Measurements from ENCODE around the gene ADGRG6.
"Not testable (repeated sequence)": the region's sequence is repeated elsewhere in the genome, so short reads cannot be mapped to it uniquely, and the experiment has no call there.

Gene ADGRG6

DNA sequence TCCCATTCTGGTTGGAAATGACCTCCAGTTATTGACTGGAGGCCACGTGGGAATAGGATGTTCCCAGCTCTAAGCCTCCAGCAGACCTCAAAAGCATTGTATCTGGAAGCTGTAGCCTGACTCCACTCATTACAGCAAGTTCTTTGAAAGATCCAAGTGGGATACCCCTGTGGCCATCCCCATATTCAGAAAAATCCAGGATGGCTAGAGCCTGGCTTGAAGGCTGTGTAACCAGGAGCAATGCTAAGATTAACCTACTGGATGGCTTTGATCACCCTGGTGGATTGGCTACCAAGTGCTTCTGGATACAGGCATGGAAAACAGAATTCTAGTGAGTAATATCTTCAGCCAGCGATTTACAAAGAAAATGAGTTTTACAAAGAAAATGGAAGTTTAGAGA, 151.2 kb downstream of the ADGRG6 start:
- no peak for DNase-seq

GRCh38 chr6:142454196-142454595, 152.4 kb downstream of the ADGRG6 start:
- not testable (repeated sequence) for DNase-seq

- DNase-seq = not testable (repeated sequence)
Observed at GRCh38 chr6:142454848-142455247, 153.0 kb downstream of the ADGRG6 start.

DNA sequence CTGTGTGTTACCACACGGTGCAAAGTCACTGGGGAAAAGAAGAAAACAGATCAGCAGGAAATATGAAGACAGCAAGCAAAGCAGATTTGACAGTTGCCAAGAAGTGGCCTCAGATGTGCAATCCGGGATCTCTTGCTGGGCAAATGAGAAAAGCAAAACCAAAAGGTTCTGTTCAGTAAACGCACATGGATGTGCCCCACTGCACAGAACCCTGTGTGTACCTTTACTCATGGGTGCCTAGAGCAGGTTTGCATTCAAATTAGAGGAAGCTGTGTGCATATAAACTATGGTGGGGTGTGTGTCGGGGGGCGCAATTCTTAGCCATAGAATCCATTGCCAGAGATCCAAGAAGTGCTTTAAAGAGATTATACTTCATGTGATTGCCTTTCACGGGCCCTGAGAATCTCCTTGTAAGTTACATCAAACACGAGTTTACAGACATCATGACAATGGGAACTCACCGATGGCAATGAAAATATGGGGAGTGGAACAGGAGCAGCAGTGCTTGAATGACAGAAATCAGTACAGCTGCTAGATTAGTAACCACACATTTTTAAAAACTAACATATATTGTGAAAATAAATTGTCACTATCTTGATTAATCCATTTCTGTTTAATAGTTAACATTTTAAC, 154.3 kb downstream of the ADGRG6 start:
- DNase-seq = no peak

GRCh38 chr6:142457638-142458406, 156.0 kb downstream of the ADGRG6 start:
- DNase-seq = no peak

DNA sequence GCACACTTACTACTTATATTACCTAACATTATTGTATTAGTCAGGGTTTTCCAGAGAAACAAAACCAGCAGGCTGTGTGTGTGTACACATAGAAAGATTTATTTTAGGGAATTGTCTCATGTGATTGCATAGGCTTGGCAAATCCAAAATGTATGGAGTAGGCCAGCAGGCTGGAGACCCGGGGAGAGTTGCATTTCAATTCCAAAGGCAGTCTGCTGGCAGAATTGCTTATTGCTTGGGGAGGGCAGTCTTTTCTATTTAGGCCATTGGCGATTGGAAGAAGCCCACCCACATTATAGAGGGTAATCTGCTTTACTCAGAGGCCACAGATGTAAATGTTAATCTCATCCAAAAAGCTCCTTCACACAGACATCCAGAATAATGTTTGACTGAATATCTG, 157.0 kb downstream of the ADGRG6 start:
- DNase-seq = no peak

DNA sequence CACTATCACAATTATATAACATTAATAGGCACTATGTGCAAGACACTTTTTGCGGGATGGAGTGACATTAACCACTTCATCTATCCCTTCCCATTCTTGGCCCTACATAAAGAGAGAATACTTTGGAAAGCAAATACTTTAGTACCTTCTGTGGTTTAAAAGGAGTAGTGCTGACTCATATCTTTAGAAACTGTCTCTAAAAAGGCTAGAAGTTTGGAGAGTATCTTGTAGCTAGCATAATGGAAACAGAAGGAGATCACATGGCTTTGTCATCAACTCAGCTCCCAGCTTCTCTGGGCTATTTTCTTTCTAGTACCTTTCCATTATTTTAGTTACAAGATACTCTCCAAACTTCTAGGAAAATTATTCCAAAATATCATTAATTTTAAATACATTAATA, 157.5 kb downstream of the ADGRG6 start:
- DNase-seq = no peak

DNA sequence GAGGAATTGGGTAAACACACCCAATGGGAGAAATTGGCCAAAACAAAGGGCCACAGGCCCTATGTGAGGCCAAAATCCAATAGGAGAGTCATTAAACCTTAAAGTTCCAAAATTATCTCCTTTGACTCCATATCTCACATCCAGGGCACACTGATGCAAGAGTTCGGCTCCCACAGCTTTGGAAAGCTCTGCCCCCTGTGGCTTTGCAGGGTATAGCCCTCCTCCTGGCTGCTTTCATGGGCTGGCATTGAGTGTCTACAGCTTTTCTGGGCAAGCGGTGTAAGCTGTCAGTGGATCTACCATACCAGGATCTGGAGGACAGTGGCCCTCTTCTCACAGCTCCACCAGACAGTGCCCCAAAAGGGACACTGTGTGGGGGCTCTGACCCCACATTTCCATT, 160.5 kb downstream of the ADGRG6 start:
- DNase-seq = no peak

GRCh38 chr6:142463988-142464387, 162.2 kb downstream of the ADGRG6 start:
- no peak for DNase-seq

DNA sequence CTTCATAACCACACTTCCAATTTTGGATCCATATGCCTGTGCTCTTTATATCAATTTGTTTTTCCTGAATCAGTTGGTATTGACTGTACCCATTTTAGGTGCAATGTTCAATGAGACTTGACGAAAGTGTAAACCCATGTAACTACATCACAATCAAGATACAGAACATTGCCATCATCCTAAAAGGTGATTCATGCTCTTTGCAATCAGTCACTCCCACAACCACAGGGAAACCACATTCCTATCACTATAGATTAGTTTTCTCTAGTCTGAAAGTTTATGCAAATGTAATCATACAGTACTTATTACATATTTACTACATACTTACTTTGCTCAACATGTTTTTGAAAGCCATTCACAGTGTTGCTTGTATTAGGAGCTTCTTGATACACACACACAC, 167.4 kb downstream of the ADGRG6 start:
- no peak for DNase-seq

DNA sequence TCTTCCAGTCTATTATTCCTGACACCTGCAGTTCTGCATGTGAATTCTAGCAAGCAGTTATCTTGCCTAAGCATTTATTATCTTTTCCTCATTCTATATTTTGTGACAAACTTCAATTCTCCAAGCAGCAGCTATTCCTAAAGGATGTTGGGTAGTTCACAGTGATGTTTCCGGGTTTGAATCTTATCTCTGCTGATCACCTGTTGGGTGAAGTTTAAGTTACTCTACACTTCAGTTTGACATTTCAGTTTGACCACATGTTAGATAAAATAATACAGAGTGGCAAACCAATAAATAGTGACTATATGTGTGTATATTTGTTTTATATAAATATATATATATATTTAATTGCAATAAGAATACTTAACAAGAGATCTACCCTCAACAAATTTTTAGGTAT, 168.6 kb downstream of the ADGRG6 start:
- DNase-seq = no peak

DNA sequence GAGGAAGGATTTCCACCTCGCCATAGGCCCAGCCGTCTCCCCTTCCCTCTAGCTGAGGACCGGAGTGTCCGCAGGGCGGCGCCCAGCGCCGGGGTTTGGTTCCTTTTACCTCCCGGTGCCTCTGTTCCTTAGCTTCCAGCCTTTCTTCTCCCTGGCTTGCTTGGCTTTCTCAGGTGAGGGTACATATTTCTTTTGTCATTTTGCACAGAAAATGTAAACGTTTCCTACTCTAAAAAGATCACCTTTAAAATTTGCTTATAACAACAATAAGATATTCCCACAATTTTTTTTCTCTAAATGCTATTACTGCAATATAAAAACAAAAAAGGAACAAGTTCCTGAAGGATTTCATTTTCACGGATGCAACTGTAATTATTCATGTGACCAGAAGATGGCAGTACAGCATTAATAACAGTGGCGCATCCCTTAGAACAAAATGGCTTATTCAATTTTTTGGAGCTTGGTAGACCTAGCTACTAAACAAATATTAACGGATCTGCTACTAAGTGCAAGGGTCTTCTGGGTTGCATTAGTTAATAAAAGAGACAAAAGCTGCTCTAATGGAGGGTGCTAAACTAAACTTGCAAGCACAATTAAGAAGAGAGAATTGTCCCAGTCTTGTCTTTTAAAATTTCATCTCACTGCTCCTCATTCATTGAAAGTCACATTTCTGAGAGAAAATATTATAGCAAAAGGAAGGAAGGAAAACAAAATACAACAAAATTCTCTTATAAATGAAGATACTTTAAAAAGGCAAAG, 172.9 kb downstream of the ADGRG6 start:
- peak; percentile 58 for DNase-seq

DNA sequence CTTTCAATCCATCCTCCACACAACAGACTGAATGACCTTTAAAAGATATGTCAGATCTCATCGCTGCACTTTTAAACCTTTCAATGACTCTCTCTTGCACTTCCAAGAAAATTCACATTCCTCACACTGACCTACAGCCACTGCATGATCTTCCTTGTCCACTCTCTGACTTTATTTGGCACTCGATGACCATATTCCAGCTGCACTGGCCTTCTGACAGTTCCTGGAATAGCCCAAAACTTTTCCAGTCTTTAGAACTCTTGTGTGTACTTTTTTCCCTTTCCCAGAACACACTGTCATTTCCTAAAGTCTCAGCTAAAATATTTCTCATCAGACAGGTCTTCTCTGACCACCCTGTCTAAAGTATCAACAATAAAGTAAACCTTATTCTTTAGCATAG, 174.6 kb downstream of the ADGRG6 start:
- DNase-seq = no peak

DNA sequence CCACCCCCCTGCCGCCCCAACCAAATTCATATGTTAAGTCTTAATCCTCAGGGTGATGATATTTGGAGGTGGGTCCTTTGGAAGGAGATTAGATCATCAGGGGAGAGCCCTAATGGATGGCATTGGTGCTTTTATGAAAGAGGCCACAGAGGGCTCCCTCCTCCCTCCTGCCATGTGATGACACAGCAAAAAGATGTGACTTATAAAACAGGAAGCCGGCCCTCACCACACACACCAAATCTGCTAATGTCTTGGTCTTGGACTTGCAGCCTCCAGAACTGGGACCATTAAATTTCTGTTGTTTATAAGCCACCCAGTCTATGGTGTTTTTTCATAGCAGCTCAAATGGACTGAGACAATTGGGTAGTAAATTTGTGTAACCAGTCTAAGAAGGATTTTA, 176.3 kb downstream of the ADGRG6 start:
- no peak for DNase-seq

DNA sequence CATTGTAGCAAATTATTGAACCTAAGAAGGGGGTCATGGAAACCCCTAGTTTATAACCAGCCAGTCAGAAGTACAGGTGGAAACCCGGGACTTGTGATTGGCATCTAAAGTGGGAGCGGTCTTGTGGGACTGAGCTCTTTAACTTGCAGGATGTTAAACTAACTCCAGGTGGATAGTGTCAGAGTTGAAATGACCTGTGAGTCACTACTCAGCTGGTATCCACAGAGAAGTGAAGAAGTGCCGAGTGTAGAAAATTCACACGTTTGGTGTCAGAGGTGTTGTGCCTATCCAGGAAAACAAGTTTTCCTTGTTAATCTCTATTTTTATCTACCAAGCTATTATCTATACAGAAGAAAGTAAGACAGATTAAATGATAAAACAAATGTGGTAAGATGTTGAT, 179.7 kb downstream of the ADGRG6 start:
- no peak for DNase-seq

- DNase-seq = no peak
Observed at GRCh38 chr6:142482249-142482648, 180.4 kb downstream of the ADGRG6 start.

GRCh38 chr6:142482974-142483373, 181.2 kb downstream of the ADGRG6 start:
- DNase-seq = no peak

- DNase-seq = no peak
Observed at GRCh38 chr6:142485256-142485655, 183.4 kb downstream of the ADGRG6 start.

- DNase-seq = no peak
Observed at GRCh38 chr6:142489722-142490610, 188.2 kb downstream of the ADGRG6 start.

All from NCI-H446 treated with DMSO at 0.1 percent for 48 hours (cell line).